Esophagus squamous epithelium (tissue), 5 donors: ENCODE results near the gene PLTP. TPM values are rescaled to one million over a fixed set of nuclear protein-coding genes. Genes with fewer than 3 reads are reported as not detected.

Source experiments
- DNase-seq: peaks from one replicate; lab custom pipeline; 2025; lab: John Stamatoyannopoulos, UW
- H3K27ac ChIP-seq, 4 donors: fragments of 200-600 bp; sonication (generic); one replicate each; pipeline ENCODE4 v1.5.1; 2016 to 2019; ENCODE audit warnings: mild to moderate bottlenecking in 1 of 4
- H3K27me3 ChIP-seq, 4 donors: fragments of 200-600 bp; sonication (generic); 1 replicate in 3 of 4; 2 replicates in 1 of 4; pipeline versions ENCODE4 v1.5.1 to v1.6.0; 2017 to 2021; ENCODE audit warnings: antibody characterized with exemption in 1 of 4
- H3K36me3 ChIP-seq, 3 donors: fragments of 200-600 bp; sonication (generic); one replicate each; pipeline ENCODE4 v1.5.1; 2016 to 2019
- H3K4me1 ChIP-seq, 3 donors: fragments of 200-600 bp; sonication (generic); one replicate each; pipeline ENCODE4 v1.5.1; 2017 to 2019
- H3K4me3 ChIP-seq, 4 donors: fragments of 200-600 bp; sonication (generic); 1 replicate in 3 of 4; 2 replicates in 1 of 4; pipeline ENCODE4 v1.5.1; 2016 to 2019; ENCODE audit warnings: mild to moderate bottlenecking in 2 of 4, moderate library complexity in 1 of 4
- H3K9me3 ChIP-seq, 3 donors: fragments of 200-600 bp; sonication (generic); one replicate each; pipeline ENCODE4 v1.5.1; 2016 to 2019
- CTCF ChIP-seq, 6 experiments: fragments of 450-650 bp in 4 of 6; fragments of 200-600 bp in 2 of 6; sonication (generic) in 2 of 6; IDR thresholded peaks; one replicate each; pipeline ENCODE4 v1.5.1; 2016 to 2019; ENCODE audit warnings: antibody characterized with exemption in 6 of 6, mild to moderate bottlenecking in 4 of 6, moderate library complexity in 4 of 6
- POLR2A ChIP-seq, 4 donors: fragments of 450-650 bp; IDR thresholded peaks; one replicate each; pipeline ENCODE4 v1.6.1; 2017; ENCODE audit warnings: antibody characterized with exemption in 4 of 4, mild to moderate bottlenecking in 4 of 4, moderate library complexity in 3 of 4
- WGBS, 2 donors: methylation state at CpG; one replicate each; pipeline ENCODE4 v1.1.5; 2018; 5-methylcytosine and 5-hydroxymethylcytosine counted together
- intact Hi-C: fragments of 100-400 bp; cut with DNase I; formaldehyde crosslinking; loops from one replicate; pipeline ENCODE4 v1.15.0; 2022
- total RNA-seq, 4 donors: library from RNA; depleted of rRNA; stranded (reverse); fragments of >200 nt; gene quantifications; one replicate each; pipeline ENCODE4 v1.1.0, GENCODE V29; 2016
- donor health status: DM: yes; HTN: yes; CAD: no.

PLTP gene
- total RNA-seq, 4 donors from 2014 or later = 5.9 to 248 (median 92.6) TPM

GRCh38 chr20:45894797-45895196 lies 17.2 kb downstream of the PLTP start:
- no peaks in the 10 kb centered on the region for H3K9me3 ChIP-seq
- no peak overlapping the region for H3K27ac ChIP-seq
- H3K36me3 ChIP-seq = peaks cover 3 to 75% (median 21%) of the 10 kb centered on the region in 3 donors
- peaks cover 16 to 38% (median 19%) of the 10 kb centered on the region in 3 donors for H3K4me1 ChIP-seq
- no peak for DNase-seq
- intact Hi-C loops = loop anchor here (10.0 kb wide), 1 partner anchor 50 kb away; no protein-coding TSS in a partner anchor
- TF ChIP-seq CTCF (IDR thresholded peaks at IDR 0.05) (no peak), POLR2A (IDR thresholded peaks at IDR 0.05) (no peak)
- H3K27me3 ChIP-seq = no peaks in the 10 kb centered on the region
- no peak overlapping the region for H3K4me3 ChIP-seq
- WGBS, 2 donors = 63 to 93% methylated on average over 2 to 8 of the region's 12 CpGs

GRCh38 chr20:45893831-45894230 lies 18.1 kb downstream of the PLTP start:
- no peaks in the 10 kb centered on the region for H3K27me3 ChIP-seq
- H3K4me3 ChIP-seq = no peak overlapping the region
- H3K9me3 ChIP-seq = no peaks in the 10 kb centered on the region
- intact Hi-C loops = loop anchor here (10.0 kb wide), 1 partner anchor 51 kb away; no protein-coding TSS in a partner anchor
- WGBS, 2 donors = 87 to 94% methylated on average over 4 of the region's 4 CpGs
- H3K4me1 ChIP-seq = peaks cover 18 to 48% (median 23%) of the 10 kb centered on the region in 3 donors
- no peak for DNase-seq
- no peak for TF ChIP-seq POLR2A (IDR thresholded peaks at IDR 0.05)
- no peak for TF ChIP-seq CTCF (IDR thresholded peaks at IDR 0.05)
- peaks cover 3 to 68% (median 21%) of the 10 kb centered on the region in 3 donors for H3K36me3 ChIP-seq
- H3K27ac ChIP-seq = no peak overlapping the region

- Histone ChIP-seq H3K27ac (no peak overlapping the region), H3K4me1 (peaks cover 23 to 53% (median 23%) of the 10 kb centered on the region in 3 donors), H3K9me3 (no peaks in the 10 kb centered on the region), H3K4me3 (no peak overlapping the region), H3K36me3 (peaks cover 3 to 66% (median 15%) of the 10 kb centered on the region in 3 donors), H3K27me3 (no peaks in the 10 kb centered on the region)
- 52 to 57% methylated on average over 3 to 4 of the region's 4 CpGs for WGBS, 2 donors
- DNase-seq = no peak
- intact Hi-C loops = loop anchor here (10.0 kb wide), 1 partner anchor 52 kb away; no protein-coding TSS in a partner anchor
- TF ChIP-seq CTCF (IDR thresholded peaks at IDR 0.05) (no peak), POLR2A (IDR thresholded peaks at IDR 0.05) (no peak)
These were observed 19.0 kb downstream of the PLTP start for GRCh38 chr20:45892828-45893500.

- intact Hi-C loops = loop anchor here (10.0 kb wide), 1 partner anchor 53 kb away; no protein-coding TSS in a partner anchor
- H3K4me3 ChIP-seq = peak overlapping the region; percentile 54 to 92 (median 82)
- peaks cover 3 to 64% (median 15%) of the 10 kb centered on the region in 3 donors for H3K36me3 ChIP-seq
These were observed 19.7 kb downstream of the PLTP start for GRCh38 chr20:45892049-45892825.

More at GRCh38 chr20:45892049-45892825, 19.7 kb downstream of the PLTP start:
- peaks cover 23 to 53% (median 23%) of the 10 kb centered on the region in 3 donors for H3K4me1 ChIP-seq
- peak overlapping the region in 2 of 4 donors; percentile 90 to 91 for H3K27ac ChIP-seq
- DNase-seq = no peak
- H3K27me3 ChIP-seq = no peaks in the 10 kb centered on the region
- no peaks in the 10 kb centered on the region for H3K9me3 ChIP-seq
- TF ChIP-seq CTCF (IDR thresholded peaks at IDR 0.05) (peak in 1 of 6 experiments; percentile 5), POLR2A (IDR thresholded peaks at IDR 0.05) (no peak)
- 69 to 77% methylated on average over 6 to 9 of the region's 9 CpGs for WGBS, 2 donors
